PC-3 (cell line): Measurements from ENCODE around the gene ARHGAP27. TPM values are rescaled to one million over a fixed set of nuclear protein-coding genes. Genes with fewer than 3 reads are reported as not detected.

Source experiments
- ATAC-seq: fragments of 200-7000 bp; cut with Tn5 transposase; 2 replicates; pipeline ENCODE4 v1.9.1; 2020; ENCODE audit warnings: mild to moderate bottlenecking, moderate library complexity
- BruUV-seq: library from RNA; stranded (reverse); fragments of 400-500 nt; replicated peaks from 2 replicates; lab custom pipeline; 2021; lab: Mats Ljungman, UMichigan
- CTCF ChIA-PET: fragments of 300-600 bp; sonication (Branson Sonifier 250); formaldehyde crosslinking; loops from one replicate; lab custom pipeline; 2022; ENCODE audit warnings: antibody characterized with exemption; lab: Charles Lee
- POLR2A ChIA-PET: fragments of 300-600 bp; sonication (Branson Sonifier 250); formaldehyde crosslinking; loops from one replicate; lab custom pipeline; 2022; ENCODE audit warnings: antibody characterized with exemption; ENCODE audit not compliant: unreplicated experiment; lab: Charles Lee
- DNase-seq: peaks from one replicate; pipeline ENCODE4 v3.0.0-alpha.2; 2015
- H2AFZ ChIP-seq: fragments of 300-600 bp; sonication (generic); 2 replicates; pipeline ENCODE4 v1.6.0; 2016; ENCODE audit warnings: antibody characterized with exemption, low read length
- H3F3A ChIP-seq: fragments of 300-600 bp; sonication (generic); one replicate; pipeline ENCODE4 v1.6.0; 2017; ENCODE audit warnings: antibody characterized with exemption, low read length, control low read depth, mild to moderate bottlenecking; ENCODE audit not compliant: unreplicated experiment
- H3K27ac ChIP-seq: fragments of 300-600 bp; sonication (generic); 2 replicates; pipeline ENCODE4 v1.5.1; 2016; ENCODE audit warnings: mild to moderate bottlenecking, low read length
- H3K27me3 ChIP-seq: fragments of 300-600 bp; sonication (generic); 2 replicates; pipeline ENCODE4 v1.6.1; 2016; ENCODE audit warnings: low read length, mixed read lengths
- H3K36me3 ChIP-seq: fragments of 300-600 bp; sonication (generic); 2 replicates; pipeline ENCODE4 v1.6.1; 2016; ENCODE audit warnings: low read depth, mixed run types, low read length, mixed read lengths
- H3K4me1 ChIP-seq: fragments of 300-600 bp; sonication (generic); 2 replicates; pipeline ENCODE4 v1.5.1; 2016; ENCODE audit warnings: low read length; ENCODE audit not compliant: insufficient read depth
- H3K4me2 ChIP-seq: fragments of 300-600 bp; sonication (generic); 2 replicates; pipeline ENCODE4 v1.6.0; 2016; ENCODE audit warnings: low read length
- H3K4me3 ChIP-seq: fragments of 300-600 bp; sonication (generic); 2 replicates; pipeline ENCODE4 v1.5.1; 2016; ENCODE audit warnings: mild to moderate bottlenecking, low read length, mixed read lengths
- H3K79me2 ChIP-seq: fragments of 300-600 bp; sonication (generic); 2 replicates; pipeline ENCODE4 v1.6.1; 2017; ENCODE audit warnings: low read length, mixed read lengths
- H3K9ac ChIP-seq: fragments of 300-600 bp; sonication (generic); 2 replicates; pipeline ENCODE4 v1.6.0; 2016; ENCODE audit warnings: mild to moderate bottlenecking, low read length
- H3K9me2 ChIP-seq: fragments of 300-600 bp; sonication (generic); replicated peaks from 2 replicates; pipeline ENCODE4 v1.6.1; 2016; ENCODE audit warnings: mixed run types, low read length, mixed read lengths
- H3K9me3 ChIP-seq: fragments of 300-600 bp; sonication (generic); 2 replicates; pipeline ENCODE4 v1.6.1; 2016; ENCODE audit warnings: low read length, mixed read lengths
- H4K20me1 ChIP-seq: fragments of 300-600 bp; sonication (generic); 2 replicates; pipeline ENCODE4 v1.6.1; 2016; ENCODE audit warnings: low read length, mixed read lengths
- CTCF ChIP-seq: fragments of 300-600 bp; sonication (generic); conservative IDR thresholded peaks from 2 replicates; pipeline ENCODE4 v1.5.1; 2017; ENCODE audit warnings: antibody characterized with exemption, low read depth, mild to moderate bottlenecking, low read length
- EZH2 ChIP-seq: fragments of 300-600 bp; sonication (generic); IDR thresholded peaks from one replicate; pipeline ENCODE4 v1.6.1; 2017; ENCODE audit warnings: antibody characterized with exemption, mild to moderate bottlenecking, low read length; ENCODE audit not compliant: unreplicated experiment
- EZH2phosphoT487 ChIP-seq: fragments of 300-600 bp; sonication (generic); IDR thresholded peaks from 2 replicates; pipeline ENCODE4 v1.6.1; 2018; ENCODE audit warnings: mild to moderate bottlenecking, antibody characterized with exemption, low read length, borderline replicate concordance
- intact Hi-C: fragments of 100-400 bp; cut with micrococcal nuclease; formaldehyde crosslinking; loops from 2 replicates; pipeline ENCODE4 v1.9.0; 2023
- total RNA-seq: library from RNA; depleted of rRNA; stranded (reverse); fragments of >200 nt; gene quantifications from 2 replicates; pipeline ENCODE4 v1.2.3, GENCODE V29; 2014

ARHGAP27 gene
- total RNA-seq, 1 experiment from 2014 or later = 119 TPM

- DNase-seq (no peak), ATAC-seq (no peak)
- Histone ChIP-seq H3K36me3 (peaks cover 60% of the 10 kb centered on the region), H3K4me2 (no peak overlapping the region), H3K4me3 (no peak overlapping the region), H3K9ac (no peak overlapping the region), H3F3A (no peaks in the 10 kb centered on the region), H4K20me1 (peaks cover 5% of the 10 kb centered on the region; the same call in 1 of the 2 replicates), H2AFZ (no peak overlapping the region), H3K79me2 (no peaks in the 10 kb centered on the region), H3K4me1 (no peaks in the 10 kb centered on the region), H3K27me3 (no peaks in the 10 kb centered on the region), H3K9me2 (no peaks in the 10 kb centered on the region), H3K27ac (no peak overlapping the region), H3K9me3 (no peaks in the 10 kb centered on the region)
- ChIA-PET POLR2A (no interaction called here), CTCF (no interaction called here)
- TF ChIP-seq CTCF = no peak
- no peak for TF ChIP-seq EZH2
- TF ChIP-seq EZH2phosphoT487 = no peak
- intact Hi-C loops = no loop called here
- BruUV-seq = no TSS peak
Measured at GRCh38 chr17:45402916-45403315, 29.8 kb downstream of the ARHGAP27 start.

GRCh38 chr17:45398800-45399199 is 33.9 kb downstream of the ARHGAP27 start:
- no peak for ATAC-seq
- no peak for DNase-seq
- Histone ChIP-seq H3K4me2 (no peak overlapping the region), H3K9me3 (no peaks in the 10 kb centered on the region), H4K20me1 (no peaks in the 10 kb centered on the region), H2AFZ (no peak overlapping the region), H3K27me3 (no peaks in the 10 kb centered on the region), H3K4me3 (no peak overlapping the region), H3K9ac (no peak overlapping the region), H3K27ac (no peak overlapping the region), H3K36me3 (peaks cover 58% of the 10 kb centered on the region), H3K9me2 (no peaks in the 10 kb centered on the region), H3F3A (no peaks in the 10 kb centered on the region), H3K79me2 (no peaks in the 10 kb centered on the region), H3K4me1 (no peaks in the 10 kb centered on the region)
- CTCF ChIA-PET = no interaction called here
- BruUV-seq = no TSS peak
- TF ChIP-seq EZH2 = no peak
- no peak for TF ChIP-seq CTCF
- TF ChIP-seq EZH2phosphoT487 = no peak
- POLR2A ChIA-PET = no interaction called here
- intact Hi-C loops = no loop called here

- H3K79me2 ChIP-seq = no peaks in the 10 kb centered on the region
- POLR2A ChIA-PET = no interaction called here
- TF ChIP-seq EZH2phosphoT487 (no peak), CTCF (no peak), EZH2 (no peak)
- BruUV-seq = no TSS peak
- ATAC-seq (no peak), DNase-seq (no peak)
- H3K9ac ChIP-seq = no peak overlapping the region
- H3K36me3 ChIP-seq = peaks cover 51% of the 10 kb centered on the region; the same call in 1 of the 2 replicates
- H3K27ac ChIP-seq = no peak overlapping the region
- intact Hi-C loops = no loop called here
- no peaks in the 10 kb centered on the region for H3F3A ChIP-seq
- CTCF ChIA-PET = interaction anchor here (4.0 kb wide), 1 partner anchor 28 kb away, joined by 45 read pairs; no protein-coding TSS in a partner anchor
- H3K4me2 ChIP-seq = no peak overlapping the region
- no peaks in the 10 kb centered on the region for H3K4me1 ChIP-seq
- no peak overlapping the region for H3K4me3 ChIP-seq
- no peak overlapping the region for H2AFZ ChIP-seq
- no peaks in the 10 kb centered on the region for H3K27me3 ChIP-seq
- no peaks in the 10 kb centered on the region for H3K9me2 ChIP-seq
- no peaks in the 10 kb centered on the region for H4K20me1 ChIP-seq
- H3K9me3 ChIP-seq = no peaks in the 10 kb centered on the region
Measured at GRCh38 chr17:45397796-45398195, 34.9 kb downstream of the ARHGAP27 start.
